ENCODE measurements around the gene ITIH5. TPM values are rescaled to one million over a fixed set of nuclear protein-coding genes. Genes with fewer than 3 reads are reported as not detected.

The ITIH5 gene
- polyA plus RNA-seq, 1 donor from 2014 or later: 0.28 TPM

DNA sequence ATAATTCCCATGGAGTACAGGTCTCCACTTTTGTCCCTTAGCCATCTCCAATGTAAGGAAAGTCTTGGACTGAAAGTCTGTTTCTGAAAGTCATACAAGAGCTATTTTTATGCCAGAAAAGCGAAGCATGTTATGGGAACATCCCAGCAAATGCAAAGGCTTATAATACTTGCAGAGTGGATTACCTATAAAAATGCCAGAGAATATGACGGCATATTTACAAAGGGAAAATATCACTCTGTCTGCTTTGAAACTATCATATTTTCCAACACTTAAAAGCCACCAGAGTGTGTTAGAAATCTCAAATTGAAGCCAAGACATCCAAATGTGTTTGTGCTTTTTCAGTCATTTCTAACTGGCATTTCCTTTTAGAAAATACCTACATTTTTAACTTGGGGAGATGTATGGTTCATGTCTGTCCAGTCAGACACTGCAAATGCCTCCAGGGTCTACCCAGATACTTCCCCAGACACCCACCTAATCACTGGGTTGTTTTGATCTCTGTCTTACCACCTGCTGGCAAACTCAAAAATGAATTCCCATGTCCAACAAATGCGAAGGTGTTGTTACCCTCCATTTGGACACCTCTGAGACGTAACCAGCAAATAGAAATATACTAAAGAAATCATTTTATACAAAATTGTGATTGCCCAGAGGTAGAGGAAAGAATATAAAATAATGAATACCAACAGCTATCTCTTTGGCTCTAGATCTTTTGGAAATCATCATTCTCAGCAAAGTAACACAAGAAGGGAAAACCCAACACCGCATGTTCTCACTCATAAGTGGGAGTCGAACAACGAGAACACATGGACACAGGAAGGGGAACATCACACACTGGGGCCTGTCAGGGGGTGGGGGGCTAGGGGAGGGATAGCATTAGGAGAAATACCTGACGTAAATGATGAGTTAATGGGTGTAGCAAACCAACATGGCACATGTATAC lies 37.6 kb upstream of the ITIH5 start:
- Histone ChIP-seq H3K36me3 (ENCODE audit: insufficient read depth, low read length) (no peaks in the 10 kb centered on the region), H3K79me2 (replicated peaks; ENCODE audit: insufficient read depth, low read length) (no peaks in the 10 kb centered on the region), H3K9me2 (ENCODE audit: insufficient read depth, low read length) (no peaks in the 10 kb centered on the region), H3K4me3 (ENCODE audit: low read length) (no peak overlapping the region), H3K27ac (ENCODE audit: low read length) (no peak overlapping the region), H2AFZ (ENCODE audit: low read depth, low read length) (no peak overlapping the region), H3K9ac (ENCODE audit: low read length) (no peak overlapping the region), H3K9me3 (ENCODE audit: low read length) (no peaks in the 10 kb centered on the region), H4K20me1 (ENCODE audit: insufficient read depth) (no peaks in the 10 kb centered on the region), H3F3A (ENCODE audit: insufficient read depth, low read length, poor library complexity, severe bottlenecking) (no peaks in the 10 kb centered on the region), H3K27me3 (ENCODE audit: insufficient read depth, low read depth, low read length) (no peaks in the 10 kb centered on the region), H3K4me2 (ENCODE audit: low read length) (no peak overlapping the region)
- TF ChIP-seq, protein P1, sequence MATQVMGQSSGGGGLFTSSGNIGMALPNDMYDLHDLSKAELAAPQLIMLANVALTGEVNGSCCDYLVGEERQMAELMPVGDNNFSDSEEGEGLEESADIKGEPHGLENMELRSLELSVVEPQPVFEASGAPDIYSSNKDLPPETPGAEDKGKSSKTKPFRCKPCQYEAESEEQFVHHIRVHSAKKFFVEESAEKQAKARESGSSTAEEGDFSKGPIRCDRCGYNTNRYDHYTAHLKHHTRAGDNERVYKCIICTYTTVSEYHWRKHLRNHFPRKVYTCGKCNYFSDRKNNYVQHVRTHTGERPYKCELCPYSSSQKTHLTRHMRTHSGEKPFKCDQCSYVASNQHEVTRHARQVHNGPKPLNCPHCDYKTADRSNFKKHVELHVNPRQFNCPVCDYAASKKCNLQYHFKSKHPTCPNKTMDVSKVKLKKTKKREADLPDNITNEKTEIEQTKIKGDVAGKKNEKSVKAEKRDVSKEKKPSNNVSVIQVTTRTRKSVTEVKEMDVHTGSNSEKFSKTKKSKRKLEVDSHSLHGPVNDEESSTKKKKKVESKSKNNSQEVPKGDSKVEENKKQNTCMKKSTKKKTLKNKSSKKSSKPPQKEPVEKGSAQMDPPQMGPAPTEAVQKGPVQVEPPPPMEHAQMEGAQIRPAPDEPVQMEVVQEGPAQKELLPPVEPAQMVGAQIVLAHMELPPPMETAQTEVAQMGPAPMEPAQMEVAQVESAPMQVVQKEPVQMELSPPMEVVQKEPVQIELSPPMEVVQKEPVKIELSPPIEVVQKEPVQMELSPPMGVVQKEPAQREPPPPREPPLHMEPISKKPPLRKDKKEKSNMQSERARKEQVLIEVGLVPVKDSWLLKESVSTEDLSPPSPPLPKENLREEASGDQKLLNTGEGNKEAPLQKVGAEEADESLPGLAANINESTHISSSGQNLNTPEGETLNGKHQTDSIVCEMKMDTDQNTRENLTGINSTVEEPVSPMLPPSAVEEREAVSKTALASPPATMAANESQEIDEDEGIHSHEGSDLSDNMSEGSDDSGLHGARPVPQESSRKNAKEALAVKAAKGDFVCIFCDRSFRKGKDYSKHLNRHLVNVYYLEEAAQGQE (IDR thresholded peaks at IDR 0.05; ENCODE audit: borderline replicate concordance): no peak
- TF ChIP-seq, protein P2, sequence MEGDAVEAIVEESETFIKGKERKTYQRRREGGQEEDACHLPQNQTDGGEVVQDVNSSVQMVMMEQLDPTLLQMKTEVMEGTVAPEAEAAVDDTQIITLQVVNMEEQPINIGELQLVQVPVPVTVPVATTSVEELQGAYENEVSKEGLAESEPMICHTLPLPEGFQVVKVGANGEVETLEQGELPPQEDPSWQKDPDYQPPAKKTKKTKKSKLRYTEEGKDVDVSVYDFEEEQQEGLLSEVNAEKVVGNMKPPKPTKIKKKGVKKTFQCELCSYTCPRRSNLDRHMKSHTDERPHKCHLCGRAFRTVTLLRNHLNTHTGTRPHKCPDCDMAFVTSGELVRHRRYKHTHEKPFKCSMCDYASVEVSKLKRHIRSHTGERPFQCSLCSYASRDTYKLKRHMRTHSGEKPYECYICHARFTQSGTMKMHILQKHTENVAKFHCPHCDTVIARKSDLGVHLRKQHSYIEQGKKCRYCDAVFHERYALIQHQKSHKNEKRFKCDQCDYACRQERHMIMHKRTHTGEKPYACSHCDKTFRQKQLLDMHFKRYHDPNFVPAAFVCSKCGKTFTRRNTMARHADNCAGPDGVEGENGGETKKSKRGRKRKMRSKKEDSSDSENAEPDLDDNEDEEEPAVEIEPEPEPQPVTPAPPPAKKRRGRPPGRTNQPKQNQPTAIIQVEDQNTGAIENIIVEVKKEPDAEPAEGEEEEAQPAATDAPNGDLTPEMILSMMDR (IDR thresholded peaks at IDR 0.05; ENCODE audit: poor library complexity, severe bottlenecking): no peak
- TF ChIP-seq MXI1 (conservative IDR thresholded peaks at IDR 0.05; ENCODE audit: poor library complexity, severe bottlenecking) (no peak), EP300 (conservative IDR thresholded peaks at IDR 0.05; ENCODE audit: poor library complexity, severe bottlenecking) (no peak), EZH2 (IDR thresholded peaks at IDR 0.05; ENCODE audit: borderline replicate concordance, insufficient read depth, low read length, poor library complexity, severe bottlenecking) (no peak), TAF1 (IDR thresholded peaks at IDR 0.05; ENCODE audit: low read depth) (no peak), SMC3 (conservative IDR thresholded peaks at IDR 0.05; ENCODE audit: poor library complexity) (no peak), RAD21 (conservative IDR thresholded peaks at IDR 0.05) (no peak), POLR2AphosphoS5 (IDR thresholded peaks at IDR 0.05) (no peak)

DNA sequence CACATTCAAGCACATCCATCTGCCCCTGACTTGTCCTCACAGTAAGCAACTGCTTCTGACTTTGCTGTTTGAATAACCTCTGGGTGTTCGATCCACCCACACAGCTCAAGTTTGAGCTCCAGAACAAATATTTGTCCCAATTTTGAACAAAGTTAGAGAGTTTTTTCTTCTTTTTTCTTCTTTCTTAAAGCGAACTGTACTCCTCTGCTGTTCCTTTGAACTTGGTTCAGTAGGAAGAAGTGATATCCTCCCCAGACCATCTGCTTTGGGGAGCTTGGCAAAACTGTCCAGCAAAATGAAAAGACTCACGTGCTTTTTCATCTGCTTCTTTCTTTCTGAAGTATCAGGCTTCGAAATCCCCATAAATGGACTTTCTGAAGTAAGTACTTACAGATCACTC lies 36.4 kb upstream of the ITIH5 start, which contains the start of gene ITIH2:
TSS of gene ITIH2 (plus strand) at position 177 of the 400 bp plus-strand sequence. CDS start at position 296, 119 bp downstream.
- Histone ChIP-seq H3K36me3 (ENCODE audit: insufficient read depth, low read length) (no peaks in the 10 kb centered on the region), H4K20me1 (ENCODE audit: insufficient read depth) (no peaks in the 10 kb centered on the region), H3K4me2 (ENCODE audit: low read length) (no peak within 1 kb of the TSS), H3K9ac (ENCODE audit: low read length) (no peak within 1 kb of the TSS), H3F3A (ENCODE audit: insufficient read depth, low read length, poor library complexity, severe bottlenecking) (no peaks in the 10 kb centered on the region), H3K9me2 (ENCODE audit: insufficient read depth, low read length) (no peaks in the 10 kb centered on the region), H3K9me3 (ENCODE audit: low read length) (no peaks in the 10 kb centered on the region), H3K4me3 (ENCODE audit: low read length) (no peak within 1 kb of the TSS), H3K27ac (ENCODE audit: low read length) (no peak within 1 kb of the TSS), H3K27me3 (ENCODE audit: insufficient read depth, low read depth, low read length) (no peaks in the 10 kb centered on the region), H3K79me2 (replicated peaks; ENCODE audit: insufficient read depth, low read length) (no peaks in the 10 kb centered on the region), H2AFZ (ENCODE audit: low read depth, low read length) (no peak within 1 kb of the TSS)
- TF ChIP-seq MXI1 (conservative IDR thresholded peaks at IDR 0.05; ENCODE audit: poor library complexity, severe bottlenecking): no peak
- TF ChIP-seq RAD21 (conservative IDR thresholded peaks at IDR 0.05): no peak
